Kidney glomerular epithelial cell (primary cell): ENCODE results near the gene MED27.

Source experiments
- DNase-seq: peaks from one replicate; lab custom pipeline; 2025; lab: John Stamatoyannopoulos, UW

Gene MED27

GRCh38 chr9:132041798-132042197 lies 37.9 kb downstream of the MED27 start:
- no peak for DNase-seq

GRCh38 chr9:132040808-132041207 lies 38.9 kb downstream of the MED27 start:
- DNase-seq = no peak

- DNase-seq = no peak
Measured at GRCh38 chr9:132040246-132040645, 39.4 kb downstream of the MED27 start.

- DNase-seq = no peak
Measured at GRCh38 chr9:132039284-132039683, 40.4 kb downstream of the MED27 start.

- no peak for DNase-seq
Measured at GRCh38 chr9:132037458-132037857, 42.2 kb downstream of the MED27 start.

- DNase-seq = no peak
Measured at GRCh38 chr9:132036521-132036920, 43.1 kb downstream of the MED27 start.

- DNase-seq = no peak
Measured at GRCh38 chr9:132035679-132036078, 44.0 kb downstream of the MED27 start.

GRCh38 chr9:132032238-132032950 lies 47.3 kb downstream of the MED27 start:
- DNase-seq = no peak

GRCh38 chr9:132031467-132032237 lies 48.0 kb downstream of the MED27 start:
- no peak for DNase-seq

- no peak for DNase-seq
Measured at GRCh38 chr9:132030626-132031325, 48.9 kb downstream of the MED27 start.

- DNase-seq = no peak
Measured at GRCh38 chr9:132027752-132028663, 51.7 kb downstream of the MED27 start.

- DNase-seq = peak; percentile 37
Measured at GRCh38 chr9:132026932-132027585, 52.6 kb downstream of the MED27 start.

- DNase-seq = no peak
Measured at GRCh38 chr9:132025766-132026165, 53.9 kb downstream of the MED27 start.

GRCh38 chr9:132024589-132024988 lies 55.1 kb downstream of the MED27 start:
- no peak for DNase-seq

- DNase-seq = no peak
Measured at GRCh38 chr9:132023419-132024180, 56.1 kb downstream of the MED27 start.

- no peak for DNase-seq
Measured at GRCh38 chr9:132020820-132021510, 58.7 kb downstream of the MED27 start.

- no peak for DNase-seq
Measured at GRCh38 chr9:132020272-132020671, 59.4 kb downstream of the MED27 start.

GRCh38 chr9:132019702-132020101 lies 60.0 kb downstream of the MED27 start:
- no peak for DNase-seq

- peak; percentile 22 for DNase-seq
Measured at GRCh38 chr9:132018957-132019405, 60.7 kb downstream of the MED27 start.

- DNase-seq = no peak
Measured at GRCh38 chr9:132016456-132016855, 63.2 kb downstream of the MED27 start.
